Measurements from ENCODE around the gene TMTC1. TPM values are rescaled to one million over a fixed set of nuclear protein-coding genes. Genes with fewer than 3 reads are reported as not detected.

The TMTC1 gene
- total RNA-seq, 2 donors from 2014 or later = 15.6 to 20.1 TPM

- Histone ChIP-seq H3K4me3 (no peak overlapping the region), H3K27me3 (no peaks in the 10 kb centered on the region), H3K4me1 (no peaks in the 10 kb centered on the region), H3K27ac (no peak overlapping the region), H3K9me3 (no peaks in the 10 kb centered on the region), H3K36me3 (replicated peaks in 1 of 2; ENCODE audit: insufficient read depth in 1 of 2, low read depth in 2 of 2) (no peaks in the 10 kb centered on the region)
- 65 to 87% methylated on average over 4 of the region's 4 CpGs for WGBS, 2 donors
- no peak for DNase-seq
- TF ChIP-seq, protein P1, sequence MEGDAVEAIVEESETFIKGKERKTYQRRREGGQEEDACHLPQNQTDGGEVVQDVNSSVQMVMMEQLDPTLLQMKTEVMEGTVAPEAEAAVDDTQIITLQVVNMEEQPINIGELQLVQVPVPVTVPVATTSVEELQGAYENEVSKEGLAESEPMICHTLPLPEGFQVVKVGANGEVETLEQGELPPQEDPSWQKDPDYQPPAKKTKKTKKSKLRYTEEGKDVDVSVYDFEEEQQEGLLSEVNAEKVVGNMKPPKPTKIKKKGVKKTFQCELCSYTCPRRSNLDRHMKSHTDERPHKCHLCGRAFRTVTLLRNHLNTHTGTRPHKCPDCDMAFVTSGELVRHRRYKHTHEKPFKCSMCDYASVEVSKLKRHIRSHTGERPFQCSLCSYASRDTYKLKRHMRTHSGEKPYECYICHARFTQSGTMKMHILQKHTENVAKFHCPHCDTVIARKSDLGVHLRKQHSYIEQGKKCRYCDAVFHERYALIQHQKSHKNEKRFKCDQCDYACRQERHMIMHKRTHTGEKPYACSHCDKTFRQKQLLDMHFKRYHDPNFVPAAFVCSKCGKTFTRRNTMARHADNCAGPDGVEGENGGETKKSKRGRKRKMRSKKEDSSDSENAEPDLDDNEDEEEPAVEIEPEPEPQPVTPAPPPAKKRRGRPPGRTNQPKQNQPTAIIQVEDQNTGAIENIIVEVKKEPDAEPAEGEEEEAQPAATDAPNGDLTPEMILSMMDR (IDR thresholded peaks at IDR 0.05) = no peak
- TF ChIP-seq POLR2A (IDR thresholded peaks at IDR 0.05) = no peak
- intact Hi-C loops (cut with DNase I) = no loop called here
- ATAC-seq = no peak
Measured at GRCh38 chr12:29743077-29743476, 40.7 kb downstream of the TMTC1 start.

- Histone ChIP-seq H3K36me3 (replicated peaks in 1 of 2; ENCODE audit: insufficient read depth in 1 of 2, low read depth in 2 of 2) (no peaks in the 10 kb centered on the region), H3K9me3 (no peaks in the 10 kb centered on the region), H3K27ac (no peak overlapping the region), H3K27me3 (no peaks in the 10 kb centered on the region), H3K4me3 (no peak overlapping the region), H3K4me1 (no peaks in the 10 kb centered on the region)
- ATAC-seq (no peak), DNase-seq (no peak)
- TF ChIP-seq, protein P1 (IDR thresholded peaks at IDR 0.05) = no peak
- TF ChIP-seq POLR2A (IDR thresholded peaks at IDR 0.05) = no peak
- 87 to 91% methylated on average over 1 of the region's 1 CpG for WGBS, 2 donors
- intact Hi-C loops (cut with DNase I) = no loop called here
Measured at GRCh38 chr12:29742646-29743045, 41.1 kb downstream of the TMTC1 start.

DNA sequence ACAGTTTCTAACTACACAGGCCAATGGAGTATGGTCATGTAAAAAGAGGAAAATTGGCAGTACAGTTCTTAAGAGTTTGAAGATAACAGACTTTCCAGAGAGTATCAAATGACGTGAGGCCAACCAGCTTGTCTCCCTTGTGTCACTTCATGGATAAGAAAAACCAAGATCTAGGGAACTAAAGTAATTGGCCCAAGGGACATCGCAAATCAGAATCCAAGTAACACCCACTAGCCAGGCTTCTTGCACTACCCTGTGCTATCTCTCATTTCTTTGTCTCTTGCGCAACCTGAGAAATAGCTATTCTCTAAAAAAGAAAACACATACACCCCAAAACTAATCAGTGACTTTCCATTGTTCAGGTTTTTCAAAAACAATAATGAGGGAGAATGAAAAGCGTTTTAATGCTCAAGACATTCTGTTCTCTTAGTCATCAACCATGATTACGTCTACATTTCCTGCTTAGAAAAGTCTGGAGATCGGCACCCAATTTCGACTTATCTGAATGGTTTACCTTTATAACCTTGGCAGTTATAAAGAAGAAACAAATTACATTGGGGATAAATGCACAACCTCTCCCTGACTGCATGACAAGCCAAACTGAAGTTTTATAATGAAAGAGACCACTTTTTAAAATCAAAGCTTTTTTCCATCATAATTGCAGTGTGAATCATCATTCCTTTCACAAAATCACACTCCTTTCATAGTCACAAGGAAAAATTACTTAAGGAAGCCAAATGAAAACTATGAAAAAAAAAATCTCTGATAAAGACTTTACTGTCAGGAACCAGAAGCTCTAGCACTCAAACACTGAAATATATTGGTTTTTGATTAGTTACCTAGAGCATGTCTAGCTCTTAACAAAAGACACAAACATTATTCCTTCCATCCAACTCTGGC lies 42.1 kb downstream of the TMTC1 start:
- H3K27me3 ChIP-seq = no peaks in the 10 kb centered on the region
- intact Hi-C loops (cut with DNase I) = no loop called here
- H3K27ac ChIP-seq = peak overlapping the region in 1 of 4 donors; percentile 22
- TF ChIP-seq, protein P1 (IDR thresholded peaks at IDR 0.05) = no peak
- no peak for TF ChIP-seq POLR2A (IDR thresholded peaks at IDR 0.05)
- WGBS, 2 donors = 71 to 78% methylated on average over 7 of the region's 7 CpGs
- no peak for DNase-seq
- H3K9me3 ChIP-seq = no peaks in the 10 kb centered on the region
- ATAC-seq = no peak
- H3K4me1 ChIP-seq = no peaks in the 10 kb centered on the region
- H3K36me3 ChIP-seq (replicated peaks in 1 of 2; ENCODE audit: insufficient read depth in 1 of 2, low read depth in 2 of 2) = no peaks in the 10 kb centered on the region
- H3K4me3 ChIP-seq = no peak overlapping the region

DNA sequence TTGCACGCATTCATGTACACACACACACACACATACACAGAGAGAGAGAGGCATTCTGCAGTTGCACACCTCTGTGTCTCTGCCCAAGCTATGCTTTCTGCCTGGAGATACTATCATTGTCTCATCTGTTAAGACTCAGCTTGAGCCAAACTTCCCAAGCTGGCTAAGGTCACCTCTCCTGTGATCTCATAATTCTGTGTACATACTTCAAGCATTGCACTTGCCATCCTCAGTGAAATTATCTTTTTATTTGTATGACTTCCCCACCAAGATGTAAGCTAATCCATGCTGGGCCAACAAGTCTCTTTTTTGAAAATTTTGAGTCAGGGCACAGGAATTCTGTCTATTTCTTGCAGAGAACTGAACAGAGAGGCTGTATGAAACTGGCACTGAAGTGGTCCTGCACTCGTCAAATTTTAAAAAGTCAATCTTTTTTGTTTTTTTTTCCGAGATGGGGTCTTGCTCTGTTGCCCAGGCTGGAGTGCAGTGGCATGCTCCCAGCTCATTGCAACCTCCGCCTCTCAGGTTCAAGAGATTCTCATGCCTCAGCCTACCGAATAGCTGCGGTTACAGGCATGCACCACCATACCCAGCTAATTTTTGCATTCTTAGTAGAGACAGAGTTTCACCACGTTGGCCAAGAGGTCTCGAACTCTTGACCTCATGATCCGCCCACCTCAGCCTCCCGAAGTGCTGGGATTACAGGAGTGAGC lies 44.3 kb downstream of the TMTC1 start:
- Histone ChIP-seq H3K4me1 (no peaks in the 10 kb centered on the region), H3K9me3 (no peaks in the 10 kb centered on the region), H3K36me3 (replicated peaks in 1 of 2; ENCODE audit: insufficient read depth in 1 of 2, low read depth in 2 of 2) (no peaks in the 10 kb centered on the region), H3K27me3 (no peaks in the 10 kb centered on the region), H3K27ac (no peak overlapping the region), H3K4me3 (no peak overlapping the region)
- intact Hi-C loops (cut with DNase I) = no loop called here
- DNase-seq (no peak), ATAC-seq (no peak)
- TF ChIP-seq POLR2A (IDR thresholded peaks at IDR 0.05) = no peak
- TF ChIP-seq, protein P1 (IDR thresholded peaks at IDR 0.05) = no peak
- WGBS, 2 donors = 69 to 72% methylated on average over 10 of the region's 10 CpGs

Measured in body of pancreas (tissue), 4 donors.